SU-DHL-6 (cell line): ENCODE results near the gene PSEN1.

Experiments
- H2AFZ ChIP-seq: fragments of 200-600 bp; sonication (generic); 2 replicates; pipeline ENCODE4 v1.6.1; 2014; ENCODE audit warnings: low read depth, mild to moderate bottlenecking, moderate library complexity, mixed read lengths, antibody characterized with exemption, low read length; ENCODE audit not compliant: severe bottlenecking
- H3F3A ChIP-seq: fragments of 200-600 bp; shearing (Covaris generic); 2 replicates; pipeline ENCODE4 v1.6.0; 2016; ENCODE audit warnings: antibody characterized with exemption, mild to moderate bottlenecking; ENCODE audit not compliant: insufficient read depth
- H3K27ac ChIP-seq: fragments of 200-600 bp; sonication (generic); 2 replicates; pipeline ENCODE4 v1.5.1; 2016; ENCODE audit warnings: low read depth, mild to moderate bottlenecking, low read length, moderate library complexity, mixed read lengths
- H3K27me3 ChIP-seq: fragments of 200-600 bp; sonication (generic), shearing (Covaris generic); 2 replicates; pipeline ENCODE4 v1.6.0; 2014; ENCODE audit warnings: mild to moderate bottlenecking, low read length
- H3K36me3 ChIP-seq: fragments of 200-600 bp; sonication (generic); 2 replicates; pipeline ENCODE4 v1.6.1; 2014; ENCODE audit warnings: mild to moderate bottlenecking, low read length, mixed read lengths
- H3K4me2 ChIP-seq: fragments of 300-600, 200-600 bp; shearing (Covaris generic), sonication (generic); 2 replicates; pipeline ENCODE4 v1.6.0; 2014; ENCODE audit warnings: low read length, low read depth, mild to moderate bottlenecking; ENCODE audit not compliant: poor library complexity, severe bottlenecking
- H3K4me3 ChIP-seq: fragments of 200-600 bp; sonication (generic); 2 replicates; pipeline ENCODE4 v1.5.1; 2014; ENCODE audit warnings: antibody characterized with exemption, low read length, mild to moderate bottlenecking, mixed read lengths; ENCODE audit not compliant: insufficient read depth, poor library complexity, severe bottlenecking
- H3K79me2 ChIP-seq: fragments of 200-600 bp; sonication (generic); 2 replicates; pipeline ENCODE4 v1.6.1; 2014; ENCODE audit warnings: mild to moderate bottlenecking, low read length, moderate library complexity; ENCODE audit not compliant: insufficient read depth
- H3K9ac ChIP-seq: fragments of 200-600 bp; sonication (generic); 2 replicates; pipeline ENCODE4 v1.7.0; 2014; ENCODE audit warnings: mild to moderate bottlenecking, low read length
- H3K9me2 ChIP-seq: fragments of 200-600 bp; sonication (generic); replicated peaks from 2 replicates; pipeline ENCODE4 v1.6.1; 2014; ENCODE audit warnings: low read length; ENCODE audit not compliant: insufficient read depth
- H3K9me3 ChIP-seq: fragments of 200-600 bp; sonication (generic); 2 replicates; pipeline ENCODE4 v1.6.1; 2014; ENCODE audit warnings: low read length, mixed read lengths; ENCODE audit not compliant: insufficient read depth
- H4K20me1 ChIP-seq: fragments of 200-600 bp; sonication (generic); 2 replicates; pipeline ENCODE4 v1.6.1; 2014; ENCODE audit warnings: low read depth, mild to moderate bottlenecking, antibody characterized with exemption, low read length, moderate library complexity, mixed read lengths
- EZH2phosphoT487 ChIP-seq: fragments of 200-600 bp; sonication (generic), shearing (Covaris generic); conservative IDR thresholded peaks from 2 replicates; pipeline ENCODE4 v1.6.1; 2018; ENCODE audit warnings: mild to moderate bottlenecking, antibody characterized with exemption, low read length, moderate library complexity, mixed read lengths
- TF ChIP-seq, protein P1 (sequence below): fragments of 200-600 bp; sonication (generic); IDR thresholded peaks from one replicate; pipeline ENCODE4 v1.5.1; 2017; ENCODE audit warnings: antibody characterized with exemption, mild to moderate bottlenecking, low read length, moderate library complexity; ENCODE audit not compliant: insufficient read depth, poor library complexity, severe bottlenecking

The PSEN1 gene

DNA sequence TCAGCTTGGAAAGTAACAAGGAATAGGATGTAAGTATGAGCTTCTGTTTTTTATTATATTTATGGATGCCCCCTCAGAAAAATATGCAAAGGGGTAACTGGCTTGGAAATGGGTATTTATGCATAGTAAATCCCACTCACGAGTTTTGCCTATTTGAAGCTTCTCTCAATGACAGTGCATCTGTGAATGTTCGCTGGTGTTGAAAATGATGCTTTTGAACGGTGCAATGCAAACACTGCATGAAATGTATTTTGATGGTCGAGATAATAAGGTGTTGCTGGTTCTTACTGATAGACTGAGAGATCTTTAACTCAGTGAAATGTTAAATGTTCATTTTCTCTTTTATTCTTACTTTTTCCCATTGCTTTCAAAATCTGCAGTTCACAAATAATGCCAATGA is 36.0 kb upstream of the PSEN1 start:
- no peak overlapping the region for H3K4me3 ChIP-seq
- H3K4me2 ChIP-seq = no peak overlapping the region
- no peaks in the 10 kb centered on the region for H3K27me3 ChIP-seq
- H3K79me2 ChIP-seq = 0 out of 2 replicates have a peak, but pooled peaks cover 2% of the 10 kb centered on the region
- H3K36me3 ChIP-seq = peaks cover 58% of the 10 kb centered on the region
- no peaks in the 10 kb centered on the region; the same call in 1 of the 2 replicates for H3F3A ChIP-seq
- no peak overlapping the region for H3K9ac ChIP-seq
- no peak overlapping the region for H3K27ac ChIP-seq
- H3K9me2 ChIP-seq = no peaks in the 10 kb centered on the region
- no peaks in the 10 kb centered on the region for H3K9me3 ChIP-seq
- H4K20me1 ChIP-seq = no peaks in the 10 kb centered on the region
- no peak for TF ChIP-seq EZH2phosphoT487
- TF ChIP-seq, protein P1, sequence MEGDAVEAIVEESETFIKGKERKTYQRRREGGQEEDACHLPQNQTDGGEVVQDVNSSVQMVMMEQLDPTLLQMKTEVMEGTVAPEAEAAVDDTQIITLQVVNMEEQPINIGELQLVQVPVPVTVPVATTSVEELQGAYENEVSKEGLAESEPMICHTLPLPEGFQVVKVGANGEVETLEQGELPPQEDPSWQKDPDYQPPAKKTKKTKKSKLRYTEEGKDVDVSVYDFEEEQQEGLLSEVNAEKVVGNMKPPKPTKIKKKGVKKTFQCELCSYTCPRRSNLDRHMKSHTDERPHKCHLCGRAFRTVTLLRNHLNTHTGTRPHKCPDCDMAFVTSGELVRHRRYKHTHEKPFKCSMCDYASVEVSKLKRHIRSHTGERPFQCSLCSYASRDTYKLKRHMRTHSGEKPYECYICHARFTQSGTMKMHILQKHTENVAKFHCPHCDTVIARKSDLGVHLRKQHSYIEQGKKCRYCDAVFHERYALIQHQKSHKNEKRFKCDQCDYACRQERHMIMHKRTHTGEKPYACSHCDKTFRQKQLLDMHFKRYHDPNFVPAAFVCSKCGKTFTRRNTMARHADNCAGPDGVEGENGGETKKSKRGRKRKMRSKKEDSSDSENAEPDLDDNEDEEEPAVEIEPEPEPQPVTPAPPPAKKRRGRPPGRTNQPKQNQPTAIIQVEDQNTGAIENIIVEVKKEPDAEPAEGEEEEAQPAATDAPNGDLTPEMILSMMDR = no peak
- no peak overlapping the region for H2AFZ ChIP-seq

DNA sequence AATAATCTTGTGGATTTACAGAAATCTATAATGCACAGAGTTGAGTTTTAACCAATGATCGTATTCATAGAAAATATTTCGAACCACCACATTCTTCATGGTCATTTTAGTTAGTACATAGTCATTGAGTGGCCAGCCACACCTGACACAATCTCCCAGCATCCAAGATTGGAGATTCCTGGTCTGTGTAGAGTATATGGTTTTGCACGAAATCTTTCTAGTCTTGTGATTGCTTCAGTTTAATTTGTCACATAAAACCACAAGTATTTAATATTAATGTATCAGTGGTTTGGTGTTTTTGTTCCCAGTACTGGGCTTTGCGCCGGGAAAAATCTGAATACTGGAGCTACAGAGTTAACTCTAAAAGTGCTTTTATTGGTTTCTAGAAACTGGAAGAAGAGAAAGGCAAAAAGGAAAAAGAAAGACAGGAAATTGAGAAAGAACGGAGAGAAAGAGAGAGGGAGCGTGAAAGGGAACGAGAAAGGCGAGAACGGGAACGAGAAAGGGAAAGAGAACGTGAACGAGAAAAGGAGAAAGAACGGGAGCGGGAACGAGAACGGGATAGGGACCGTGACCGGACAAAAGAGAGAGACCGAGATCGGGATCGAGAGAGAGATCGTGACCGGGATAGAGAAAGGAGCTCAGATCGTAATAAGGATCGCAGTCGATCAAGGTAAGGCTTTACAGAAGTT is 33.4 kb upstream of the PSEN1 start:
- Histone ChIP-seq H3K9me2 (no peaks in the 10 kb centered on the region), H3K4me3 (no peak overlapping the region), H3K36me3 (peaks cover 75% of the 10 kb centered on the region), H4K20me1 (no peaks in the 10 kb centered on the region), H3K27ac (no peak overlapping the region), H3F3A (peaks cover 3% of the 10 kb centered on the region; the same call in 1 of the 2 replicates), H2AFZ (no peak overlapping the region), H3K79me2 (no peaks in the 10 kb centered on the region), H3K9me3 (no peaks in the 10 kb centered on the region), H3K4me2 (no peak overlapping the region), H3K9ac (no peak overlapping the region), H3K27me3 (no peaks in the 10 kb centered on the region)
- no peak for TF ChIP-seq EZH2phosphoT487
- TF ChIP-seq, protein P1 = no peak

DNA sequence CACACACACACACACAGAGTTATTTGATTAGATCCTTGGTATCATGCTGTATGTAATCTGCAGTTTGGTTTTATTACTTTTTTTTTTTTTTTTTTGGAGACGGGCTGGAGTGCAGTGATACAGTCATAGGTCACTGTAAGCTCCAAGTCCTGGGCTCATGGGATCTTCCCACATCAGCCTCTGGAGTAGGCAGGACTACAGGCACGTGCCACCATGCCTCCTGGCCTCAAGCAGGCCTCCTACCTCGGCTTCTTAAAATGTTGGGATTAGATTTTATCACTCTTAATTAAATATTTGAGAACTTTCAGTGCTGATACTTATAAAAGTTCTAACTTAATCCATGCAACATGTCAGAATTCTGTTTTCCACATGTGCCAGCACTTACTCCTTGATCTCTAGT is 31.3 kb upstream of the PSEN1 start:
- H3K9me3 ChIP-seq = no peaks in the 10 kb centered on the region
- no peak overlapping the region for H3K27ac ChIP-seq
- H3K9me2 ChIP-seq = no peaks in the 10 kb centered on the region
- TF ChIP-seq, protein P1 = no peak
- TF ChIP-seq EZH2phosphoT487 = no peak
- no peak overlapping the region for H3K4me3 ChIP-seq
- H3K27me3 ChIP-seq = no peaks in the 10 kb centered on the region
- peaks cover 7% of the 10 kb centered on the region; the same call in 1 of the 2 replicates for H3F3A ChIP-seq
- no peak overlapping the region for H3K4me2 ChIP-seq
- peaks cover 73% of the 10 kb centered on the region for H3K36me3 ChIP-seq
- no peak overlapping the region for H2AFZ ChIP-seq
- H3K79me2 ChIP-seq = no peaks in the 10 kb centered on the region
- no peak overlapping the region for H3K9ac ChIP-seq
- no peaks in the 10 kb centered on the region for H4K20me1 ChIP-seq
